ENCODE measurements around the gene NBEAL2.

Gene NBEAL2, protein sequence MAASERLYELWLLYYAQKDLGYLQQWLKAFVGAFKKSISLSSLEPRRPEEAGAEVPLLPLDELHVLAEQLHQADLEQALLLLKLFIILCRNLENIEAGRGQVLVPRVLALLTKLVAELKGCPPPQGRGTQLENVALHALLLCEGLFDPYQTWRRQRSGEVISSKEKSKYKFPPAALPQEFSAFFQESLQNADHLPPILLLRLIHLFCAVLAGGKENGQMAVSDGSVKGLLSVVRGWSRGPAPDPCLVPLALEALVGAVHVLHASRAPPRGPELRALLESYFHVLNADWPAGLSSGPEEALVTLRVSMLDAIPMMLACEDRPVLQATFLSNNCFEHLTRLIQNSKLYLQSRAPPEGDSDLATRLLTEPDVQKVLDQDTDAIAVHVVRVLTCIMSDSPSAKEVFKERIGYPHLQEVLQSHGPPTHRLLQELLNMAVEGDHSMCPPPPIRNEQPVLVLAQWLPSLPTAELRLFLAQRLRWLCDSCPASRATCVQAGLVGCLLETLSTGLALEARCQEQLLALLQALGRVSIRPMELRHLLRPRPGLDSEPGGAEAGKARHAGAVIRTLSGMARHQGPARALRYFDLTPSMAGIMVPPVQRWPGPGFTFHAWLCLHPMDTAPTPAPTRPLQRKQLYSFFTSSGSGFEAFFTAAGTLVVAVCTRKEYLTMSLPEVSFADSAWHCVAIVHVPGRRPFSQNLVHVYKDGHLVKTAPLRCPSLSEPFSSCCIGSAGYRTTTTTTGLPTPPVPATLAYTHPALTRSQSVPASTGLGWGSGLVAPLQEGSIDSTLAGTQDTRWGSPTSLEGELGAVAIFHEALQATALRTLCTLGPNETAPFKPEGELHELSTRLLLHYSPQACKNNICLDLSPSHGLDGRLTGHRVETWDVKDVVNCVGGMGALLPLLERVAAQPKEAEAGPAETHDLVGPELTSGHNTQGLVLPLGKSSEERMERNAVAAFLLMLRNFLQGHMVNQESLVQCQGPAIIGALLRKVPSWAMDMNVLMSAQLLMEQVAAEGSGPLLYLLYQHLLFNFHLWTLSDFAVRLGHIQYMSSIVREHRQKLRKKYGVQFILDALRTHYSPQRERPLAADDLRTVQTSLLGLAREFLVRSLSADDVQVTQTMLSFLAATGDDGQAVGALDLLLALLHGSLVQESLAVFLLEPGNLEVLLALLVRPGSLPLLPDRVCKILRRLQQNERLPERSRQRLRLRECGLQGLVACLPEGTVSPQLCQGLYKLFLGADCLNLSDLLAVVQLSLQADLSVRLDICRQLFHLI (N-terminal part only)

DNA sequence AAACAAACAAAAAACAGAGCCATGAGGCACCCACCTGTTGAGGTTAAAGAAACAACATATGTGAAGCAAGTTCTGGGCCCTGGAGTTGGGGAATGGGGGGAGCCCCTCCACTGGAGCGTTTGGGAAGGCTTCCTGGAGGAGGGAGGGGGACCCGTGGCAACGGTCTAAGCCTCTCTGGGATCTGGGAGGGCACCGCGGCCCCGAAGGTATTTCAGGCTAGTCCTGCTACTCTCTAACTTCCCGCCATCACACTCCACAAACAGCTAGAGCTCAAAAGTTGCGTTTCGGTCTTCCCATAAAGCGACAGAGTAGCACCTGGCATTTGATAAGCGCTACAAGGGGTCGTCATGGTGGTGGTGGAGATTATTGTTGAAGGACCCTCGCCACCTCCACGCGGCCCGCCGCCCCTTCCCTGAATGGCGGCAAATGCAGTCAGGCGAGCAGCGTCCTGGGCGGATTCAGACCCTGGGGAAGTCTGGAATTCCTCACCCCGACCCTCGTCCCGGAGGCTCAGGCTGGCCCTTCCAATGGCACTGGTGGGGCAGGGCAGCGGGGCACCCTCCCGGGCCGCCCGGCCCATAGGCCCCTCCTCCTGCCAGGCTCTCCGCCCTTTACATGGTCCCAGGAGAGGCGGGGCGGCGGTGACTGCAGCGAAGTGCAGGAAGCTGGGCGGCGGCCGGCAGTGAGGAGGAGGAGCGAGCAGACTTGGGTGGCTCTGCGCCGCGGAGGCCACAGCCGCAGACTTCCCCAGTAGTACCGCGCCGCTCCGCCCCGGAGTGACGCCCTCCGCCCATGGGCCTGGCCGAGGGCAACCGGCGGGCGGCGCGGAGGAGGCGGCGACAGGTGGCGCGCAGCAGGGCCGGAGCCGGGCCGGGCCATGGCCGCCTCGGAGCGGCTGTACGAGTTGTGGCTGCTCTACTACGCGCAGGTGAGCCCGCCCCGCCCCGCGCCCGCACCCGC, at the start of gene NBEAL2:
Gene NBEAL2, plus strand, starts transcription at position 682 of the 960 bp plus-strand sequence. Its CDS starts 196 bp downstream, at position 878.
- peak; percentile 82 for DNase-seq

DNA sequence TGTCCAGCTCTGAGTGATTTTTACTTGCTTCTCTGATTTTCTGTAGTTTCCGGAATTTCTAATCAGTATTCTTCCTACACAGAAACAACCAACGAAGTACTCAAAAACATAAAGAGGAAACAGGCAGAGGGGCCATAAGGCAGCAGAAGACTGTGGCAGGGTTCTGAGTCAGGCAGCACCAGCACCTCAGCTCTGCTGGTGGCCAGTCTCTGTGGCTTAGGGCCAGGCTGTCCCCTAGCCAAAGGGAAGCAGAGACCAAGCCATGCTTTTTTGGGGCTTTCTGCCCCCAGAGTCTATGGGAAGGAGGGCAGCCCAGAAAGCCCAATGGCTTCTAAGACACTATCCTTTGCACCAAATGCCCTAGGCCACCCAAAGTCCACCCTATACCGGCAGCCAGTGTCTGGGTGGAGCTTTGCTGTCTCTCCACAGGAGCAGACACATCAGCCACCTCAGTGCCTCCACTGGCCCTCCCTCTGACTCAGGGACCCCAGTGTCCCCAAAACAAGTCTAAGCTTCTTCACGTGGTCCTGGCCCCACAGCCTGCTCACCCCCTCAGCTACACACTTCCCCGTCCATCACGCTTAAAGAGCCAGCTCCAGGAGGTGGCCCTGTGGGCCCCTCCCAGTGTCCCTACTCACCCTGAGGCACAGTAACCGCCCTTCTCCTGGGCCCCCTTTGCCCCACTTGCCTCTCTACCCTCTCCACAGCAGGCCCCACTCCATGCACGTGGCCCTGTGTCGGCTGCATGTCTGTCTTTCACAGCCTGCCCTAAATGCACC, 49.1 kb upstream of the NBEAL2 start:
- DNase-seq, result no peak

DNA sequence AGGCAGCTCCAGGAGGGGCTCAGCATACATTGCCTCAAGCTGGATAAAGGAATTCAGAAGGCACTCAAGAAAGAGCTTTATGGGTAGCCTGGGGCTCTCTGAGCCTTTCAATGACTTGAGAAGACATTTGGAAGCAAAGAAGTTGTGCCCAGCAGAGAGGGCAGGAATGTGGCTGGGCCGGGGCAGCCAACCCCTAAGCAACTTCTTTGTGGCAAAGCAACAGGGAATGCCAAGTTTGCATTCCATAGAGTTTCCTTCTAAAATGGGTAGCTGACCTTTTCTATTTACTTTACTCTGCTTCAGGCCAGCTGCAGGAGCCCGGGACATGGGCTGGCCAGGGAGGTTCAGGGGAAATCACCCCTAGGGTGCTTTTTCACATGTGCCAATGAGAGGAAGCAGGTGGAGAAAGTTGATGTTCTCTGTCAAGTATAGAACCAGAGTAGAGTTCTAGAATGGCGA, 48.5 kb upstream of the NBEAL2 start:
- DNase-seq, result no peak

DNA sequence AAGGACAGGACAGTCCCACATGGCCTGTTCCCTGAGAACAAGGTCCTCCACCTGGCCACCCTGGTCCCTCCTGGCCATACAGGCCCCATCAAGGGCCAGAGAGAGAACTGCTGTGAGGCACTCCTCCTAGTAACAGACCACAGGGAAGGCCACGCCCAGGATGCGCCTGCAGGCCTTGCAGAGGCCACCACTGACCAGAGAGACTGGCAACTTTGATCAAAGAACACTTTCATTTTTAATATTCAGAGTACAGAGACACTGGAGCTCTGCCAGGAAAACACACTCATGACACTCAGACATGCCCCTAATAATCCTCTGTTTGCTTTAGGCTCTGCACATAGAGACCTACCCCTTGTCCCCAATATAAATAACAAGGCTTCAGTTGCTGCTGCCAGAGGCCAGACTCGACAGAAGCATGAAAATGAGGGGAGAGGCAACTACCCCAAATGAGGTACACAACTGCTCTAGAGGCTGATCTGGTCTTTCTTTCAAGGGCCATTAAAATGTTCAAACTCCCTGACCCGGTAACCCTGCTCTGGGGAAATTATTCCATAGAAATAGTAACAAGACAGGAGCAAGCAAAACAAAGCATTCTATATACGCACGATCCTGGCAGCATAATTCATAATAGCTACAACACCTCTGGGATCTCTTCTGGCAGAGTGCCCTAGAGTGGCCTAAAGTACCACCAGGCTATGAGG, 47.7 kb upstream of the NBEAL2 start:
- no peak for DNase-seq

DNA sequence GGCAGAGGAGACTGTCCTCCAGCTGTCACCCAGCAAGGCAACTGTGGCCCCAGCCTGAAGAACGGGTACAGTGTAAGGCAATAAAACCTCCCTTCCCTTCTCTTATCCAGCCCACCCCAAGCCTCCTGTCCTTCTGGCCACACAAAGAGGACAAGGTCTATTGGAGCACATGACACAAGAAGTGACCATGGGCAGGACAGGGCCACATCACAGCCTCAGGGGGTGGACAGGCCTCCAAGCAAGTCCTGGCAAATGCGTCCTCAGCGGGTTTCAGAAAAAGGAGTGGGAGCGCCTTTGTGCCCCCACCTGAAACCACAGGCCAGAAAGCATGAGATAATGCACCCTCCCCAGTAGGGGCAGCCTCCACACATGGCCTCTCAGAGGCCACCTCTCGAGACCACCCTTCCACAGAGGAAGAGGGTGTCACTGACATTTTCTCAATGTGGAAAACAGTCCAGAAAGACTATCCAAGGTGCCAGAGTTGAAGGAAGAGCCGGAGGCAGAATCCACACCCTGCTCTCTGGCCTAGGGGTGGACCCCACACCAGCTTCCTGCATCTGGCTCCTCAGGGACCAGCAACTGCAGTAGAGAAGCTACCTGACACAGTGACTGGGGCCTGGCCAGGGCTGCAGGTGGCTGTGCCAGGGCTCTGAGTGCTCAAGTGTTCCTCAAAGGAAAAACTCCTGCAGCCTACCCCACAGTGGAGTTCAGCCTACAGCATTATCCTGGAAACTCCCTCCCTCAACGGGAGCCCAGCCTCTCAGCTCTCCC, 46.8 kb upstream of the NBEAL2 start:
- no peak for DNase-seq

DNA sequence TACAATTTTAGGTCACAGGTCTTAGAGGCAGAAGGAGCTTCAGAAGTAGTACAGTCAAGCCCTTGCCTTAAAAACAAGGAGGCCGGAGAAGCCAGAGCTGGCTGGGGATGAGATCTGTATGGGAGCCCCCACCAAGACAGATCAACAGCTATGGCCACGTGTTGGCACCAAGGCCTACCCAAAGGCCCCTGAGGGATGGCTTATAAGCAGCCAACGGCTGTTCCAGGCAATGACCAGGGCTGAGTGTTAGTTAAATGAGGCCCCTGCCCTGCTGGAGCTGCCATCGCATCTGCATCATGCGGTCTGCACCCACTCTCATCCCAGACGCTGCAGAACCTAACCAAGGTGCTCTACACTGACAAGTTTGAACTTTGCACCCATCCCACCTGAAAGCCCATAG, 46.2 kb upstream of the NBEAL2 start:
- no peak for DNase-seq

DNA sequence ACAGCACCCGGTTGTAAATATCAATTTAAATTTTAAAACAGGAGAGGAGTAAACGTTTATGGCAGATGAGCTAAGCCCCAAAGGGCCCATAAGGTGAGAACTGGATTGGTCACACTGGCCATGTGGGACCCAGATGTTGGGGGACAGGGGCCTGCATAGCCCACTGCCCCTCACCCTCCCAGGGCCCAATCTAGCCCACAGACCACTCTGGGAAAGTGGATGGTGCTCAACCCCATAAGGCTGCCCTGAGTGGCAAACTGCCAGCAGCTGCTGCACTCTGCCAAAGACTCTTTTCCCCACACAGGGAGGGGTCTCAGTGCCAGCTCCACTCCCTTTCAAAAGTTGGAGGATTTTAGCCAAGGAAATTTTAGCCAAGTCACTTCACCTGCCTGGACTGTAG, 45.4 kb upstream of the NBEAL2 start:
- no peak for DNase-seq

DNA sequence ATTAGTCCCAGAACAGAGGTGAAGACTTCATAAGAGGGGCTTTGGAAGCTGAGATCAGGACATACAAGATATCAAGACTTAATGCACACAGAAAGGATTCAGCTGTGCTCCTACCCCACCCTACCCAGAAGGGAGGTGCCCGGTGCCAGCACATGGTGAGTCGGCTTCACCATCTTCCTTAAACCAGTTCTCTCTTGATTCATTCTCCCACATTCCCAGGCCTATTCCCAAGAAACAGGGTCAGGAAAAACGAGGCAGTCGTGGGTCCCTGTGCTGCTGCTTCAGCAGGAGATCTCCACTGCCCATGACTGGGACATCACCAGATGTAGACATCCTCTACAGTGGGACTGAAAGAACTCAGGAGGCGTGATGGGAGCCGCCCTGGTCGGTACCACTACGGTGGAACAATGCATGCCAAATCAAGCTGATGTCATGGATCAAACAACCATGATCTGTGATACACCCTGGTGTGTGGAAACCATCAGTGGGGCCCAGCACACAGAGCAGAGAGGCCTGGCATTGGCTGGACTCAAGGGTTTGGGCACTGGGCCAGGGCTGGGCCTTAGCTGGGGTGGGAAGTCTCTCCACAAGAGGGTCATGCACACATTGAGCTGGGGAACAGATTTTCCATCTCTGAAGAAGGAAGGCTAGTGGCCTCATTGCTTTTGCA, 44.8 kb upstream of the NBEAL2 start:
- DNase-seq, result no peak

DNA sequence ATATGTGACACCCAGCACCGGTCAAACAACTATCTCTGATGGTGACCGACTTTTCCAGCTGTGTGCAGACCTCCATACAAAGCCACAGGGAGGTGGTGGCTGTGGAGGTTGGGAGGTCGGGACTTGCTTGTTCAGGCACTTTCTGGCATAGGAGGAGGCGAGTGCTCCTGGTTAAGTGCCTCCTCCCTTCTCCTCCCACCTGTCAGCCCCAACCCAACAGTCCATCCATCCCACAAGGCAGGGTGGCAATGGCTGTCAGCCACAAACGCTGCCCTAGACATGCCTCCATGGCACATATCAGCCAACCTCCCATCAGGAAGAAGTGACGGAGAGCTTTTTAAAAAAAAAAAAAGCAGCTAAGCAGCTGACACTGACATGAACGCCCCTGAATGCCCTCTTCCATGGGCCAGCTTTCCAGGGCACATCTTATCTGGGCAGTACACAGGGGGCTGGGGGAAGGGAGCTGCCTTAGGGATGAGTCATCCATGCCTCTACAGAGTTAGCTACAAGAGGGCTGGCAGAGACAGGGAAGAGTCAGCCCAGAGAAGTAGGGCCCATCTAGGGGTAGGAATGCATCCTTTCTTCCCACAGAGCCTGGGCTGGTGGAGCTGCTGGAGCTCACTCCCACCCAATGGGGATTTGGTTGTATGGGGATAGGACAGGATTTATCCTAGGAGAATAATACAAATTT, 44.2 kb upstream of the NBEAL2 start:
- peak; percentile 96 for DNase-seq

DNA sequence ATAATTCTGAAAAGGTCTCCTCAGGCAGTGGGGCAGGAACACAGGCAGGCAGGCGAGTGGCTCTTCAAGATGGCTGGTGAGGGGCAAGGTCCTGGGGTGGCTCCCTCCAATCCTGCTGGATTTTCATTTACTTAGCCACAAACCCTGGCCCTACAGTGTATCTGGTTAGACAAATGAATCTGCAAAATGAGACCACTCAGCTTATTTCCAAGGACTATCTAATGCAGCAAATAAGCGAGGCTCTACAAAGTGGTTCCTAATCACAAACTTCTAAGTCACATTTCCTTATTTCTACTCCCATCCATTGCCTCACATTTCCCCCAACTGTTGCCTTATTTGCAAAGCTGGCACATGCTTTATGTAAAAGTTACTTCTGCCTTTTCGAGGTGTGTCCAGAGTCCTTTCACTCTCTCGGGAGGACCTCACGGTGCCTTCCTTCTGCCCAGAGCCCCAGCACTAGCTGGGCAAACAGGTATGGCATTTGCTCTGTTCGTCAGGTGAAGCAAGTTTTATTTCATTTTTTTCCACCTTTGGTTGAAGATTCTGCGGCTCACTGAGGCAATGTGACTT, 43.4 kb upstream of the NBEAL2 start:
- no peak for DNase-seq

DNA sequence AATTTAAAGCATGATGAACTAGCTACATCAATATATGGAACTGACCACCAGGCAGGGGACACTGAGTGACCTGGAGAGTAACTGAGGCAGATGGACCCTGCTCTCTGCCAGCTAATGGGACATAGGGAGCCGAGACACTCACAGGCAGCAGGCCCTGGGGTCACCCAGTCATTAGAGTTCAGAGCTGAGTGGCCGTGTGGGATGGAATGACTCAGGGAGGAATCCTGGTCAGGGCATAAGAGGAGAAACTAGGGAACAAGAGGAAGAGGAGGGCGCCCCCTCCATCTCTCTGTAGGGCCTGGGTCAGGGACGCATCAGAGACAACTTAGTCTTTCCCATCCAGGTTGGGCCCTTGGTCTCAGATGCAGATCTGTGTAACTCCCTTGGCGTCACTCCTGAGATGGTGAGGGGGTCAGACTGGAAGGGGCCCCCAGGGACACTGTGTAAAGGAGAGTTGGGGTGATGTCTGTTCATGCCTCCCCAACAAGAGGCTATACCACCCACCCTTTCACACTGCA, 42.7 kb upstream of the NBEAL2 start:
- no peak for DNase-seq

DNA sequence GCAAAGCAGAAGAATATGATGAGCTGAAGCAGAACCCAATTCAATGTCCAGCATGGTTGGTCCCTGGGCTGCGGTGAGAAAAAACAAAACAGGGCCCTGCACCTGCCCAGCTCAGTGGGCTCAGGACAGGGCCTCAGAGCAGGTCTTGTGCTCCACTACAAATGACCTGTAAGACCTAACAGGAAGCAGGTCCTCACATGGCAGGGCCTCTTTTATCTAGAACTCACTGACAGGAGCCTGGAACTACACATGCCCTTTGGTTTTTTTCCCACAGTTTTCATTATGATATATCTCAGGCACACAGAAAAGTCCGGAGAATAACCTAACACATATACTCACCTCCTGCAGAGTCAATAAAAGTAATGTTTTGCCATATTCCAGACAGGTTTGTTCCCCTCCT, 41.3 kb upstream of the NBEAL2 start:
- DNase-seq, result no peak

DNA sequence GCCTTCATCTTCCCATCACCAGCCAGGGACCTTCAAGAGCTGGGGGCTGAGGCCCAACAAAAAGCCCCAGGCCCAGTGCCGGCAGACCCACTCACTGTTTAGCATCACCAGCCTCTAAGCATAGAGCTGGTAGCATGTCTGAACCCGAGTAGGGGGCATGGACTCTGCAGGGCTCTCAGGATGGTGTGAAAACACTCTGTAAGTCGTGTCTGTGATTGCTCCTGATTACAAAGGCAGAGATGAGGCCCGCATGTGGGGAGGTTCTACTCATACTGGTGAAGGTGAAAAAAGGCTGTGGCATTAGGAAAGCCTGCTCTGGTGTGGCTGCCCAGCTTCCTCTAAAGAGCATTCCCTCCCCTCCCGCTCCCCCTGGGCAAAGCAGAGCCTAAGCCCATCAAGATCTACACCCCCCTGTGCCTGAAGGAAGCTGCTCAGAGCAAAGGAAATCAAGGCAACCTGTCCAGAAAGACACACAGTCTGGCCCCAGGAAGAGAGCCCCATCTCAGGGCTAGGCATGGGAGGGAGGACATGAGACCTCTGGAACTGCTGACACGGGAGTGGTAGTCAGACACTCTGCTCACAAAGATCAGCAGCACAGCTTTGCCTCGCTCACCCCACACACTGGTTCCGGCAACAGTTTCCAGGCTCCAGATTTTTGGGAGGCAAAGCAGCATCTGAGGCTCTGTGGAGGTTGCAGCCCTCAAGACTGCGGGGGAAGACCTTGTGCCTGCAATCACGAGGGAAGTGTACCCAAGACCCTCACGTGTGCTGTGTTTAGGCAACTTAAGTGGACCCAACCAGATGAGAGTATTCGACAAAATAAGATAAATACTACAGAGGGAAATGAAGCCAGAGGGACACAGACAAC, 39.7 kb upstream of the NBEAL2 start:
- DNase-seq, result no peak

DNA sequence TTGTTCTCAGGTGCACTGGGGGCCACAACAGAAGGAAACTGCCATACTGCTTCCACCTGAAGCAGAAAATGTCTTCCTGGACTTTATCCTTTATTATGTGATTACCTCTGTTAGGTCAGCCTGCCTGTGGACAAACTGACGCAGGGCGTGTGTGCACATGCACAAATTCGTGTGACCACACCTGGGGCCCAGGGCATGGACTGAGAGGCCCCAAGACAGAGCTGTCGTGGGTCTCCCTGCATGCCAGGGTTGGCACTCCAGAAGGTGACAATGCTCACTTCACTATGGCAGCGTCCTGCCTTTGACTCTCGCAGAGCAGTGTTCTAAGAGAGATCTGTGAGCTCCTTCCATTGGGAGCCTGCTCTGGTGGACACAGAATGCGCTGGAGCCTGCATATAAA, 37.4 kb upstream of the NBEAL2 start:
- no peak for DNase-seq

DNA sequence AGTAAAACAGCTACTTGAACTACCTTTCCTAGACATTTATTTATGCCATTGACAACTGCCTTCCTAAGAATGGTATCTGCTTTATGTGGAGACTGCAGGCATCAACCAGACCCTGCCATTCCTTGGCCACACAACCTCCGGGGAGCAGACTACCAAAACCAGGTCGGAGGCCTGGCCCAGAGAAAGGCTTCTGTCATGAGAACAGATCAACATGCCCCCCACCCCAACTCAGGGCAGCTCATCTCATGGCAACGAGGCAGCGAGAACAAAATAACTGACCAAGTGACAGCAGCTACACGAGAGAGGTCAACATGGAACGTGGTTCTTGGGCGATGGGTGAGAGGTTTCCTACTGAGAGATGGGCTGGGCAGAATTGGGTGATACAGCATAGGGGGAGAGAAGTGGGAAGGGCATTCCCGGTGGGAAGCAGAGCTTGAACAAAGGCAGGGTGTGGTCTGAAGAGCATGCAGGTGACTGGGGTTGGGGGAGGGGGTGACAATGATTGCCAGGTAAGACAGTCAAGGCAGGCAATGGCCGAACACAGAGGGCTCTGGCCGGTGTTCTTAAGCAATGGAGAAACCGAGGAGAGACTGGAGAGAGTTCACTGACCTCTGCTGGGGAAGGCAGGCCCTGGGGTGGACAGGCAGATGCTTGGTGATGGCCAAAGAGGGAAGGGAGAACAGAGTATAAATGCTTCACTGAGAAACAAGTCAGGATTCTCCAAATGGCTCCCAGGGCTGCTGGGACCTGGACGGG, 36.8 kb upstream of the NBEAL2 start:
- DNase-seq, result no peak
